Activated CD8-positive, alpha-beta memory T cell treated with anti-CD3 and anti-CD28 coated beads for 24 hours (primary cell): ENCODE results near the gene HIBCH.
"Not testable (repeated sequence)": the region's sequence is repeated elsewhere in the genome, so short reads cannot be mapped to it uniquely, and the experiment has no call there.

Source experiments
- DNase-seq: peaks from one replicate; pipeline ENCODE4 v3.0.0-alpha.2; 2020

HIBCH gene

GRCh38 chr2:190342611-190343010 is 23.0 kb upstream of the HIBCH start:
- no peak for DNase-seq

- no peak for DNase-seq
These were observed 20.7 kb upstream of the HIBCH start for GRCh38 chr2:190340369-190340768.

GRCh38 chr2:190339394-190339793 is 19.8 kb upstream of the HIBCH start:
- no peak for DNase-seq

- no peak for DNase-seq
These were observed 18.8 kb upstream of the HIBCH start for GRCh38 chr2:190338453-190338852.

- DNase-seq = no peak
These were observed 16.8 kb upstream of the HIBCH start for GRCh38 chr2:190336420-190336819.

- not testable (repeated sequence) for DNase-seq
These were observed 16.0 kb upstream of the HIBCH start for GRCh38 chr2:190335584-190335983.

- no peak for DNase-seq
These were observed 15.6 kb upstream of the HIBCH start for GRCh38 chr2:190335225-190335559.

GRCh38 chr2:190334479-190335224 is 15.0 kb upstream of the HIBCH start:
- no peak for DNase-seq

- DNase-seq = no peak
These were observed 14.3 kb upstream of the HIBCH start for GRCh38 chr2:190333928-190334327.

GRCh38 chr2:190333395-190333794 is 13.8 kb upstream of the HIBCH start:
- DNase-seq = no peak

GRCh38 chr2:190328573-190329147 is 9.0 kb upstream of the HIBCH start:
- no peak for DNase-seq

GRCh38 chr2:190327867-190328572 is 8.4 kb upstream of the HIBCH start:
- DNase-seq = no peak

GRCh38 chr2:190325588-190325987 is 6.0 kb upstream of the HIBCH start:
- no peak for DNase-seq

- no peak for DNase-seq
These were observed 3.8 kb upstream of the HIBCH start for GRCh38 chr2:190323406-190323805.

GRCh38 chr2:190320696-190321095 is 1.1 kb upstream of the HIBCH start:
- DNase-seq = no peak

- DNase-seq = no peak
These were observed 583 bp downstream of the HIBCH start for GRCh38 chr2:190318931-190319554.

GRCh38 chr2:190318514-190318913 is 1.1 kb downstream of the HIBCH start:
- DNase-seq = no peak

GRCh38 chr2:190315273-190315672 is 4.4 kb downstream of the HIBCH start:
- no peak for DNase-seq

GRCh38 chr2:190313880-190314279 is 5.7 kb downstream of the HIBCH start:
- no peak for DNase-seq

- DNase-seq = not testable (repeated sequence)
These were observed 7.0 kb downstream of the HIBCH start for GRCh38 chr2:190312635-190313025.

- DNase-seq = no peak
These were observed 7.6 kb downstream of the HIBCH start for GRCh38 chr2:190311893-190312634.

- no peak for DNase-seq
These were observed 11.6 kb downstream of the HIBCH start for GRCh38 chr2:190308031-190308430.

- DNase-seq = no peak
These were observed 15.2 kb downstream of the HIBCH start for GRCh38 chr2:190304404-190304803.
